HEK293 (cell line): ENCODE results near the gene SLC66A1.

Source experiments
- CTCF ChIA-PET: fragments of 350-600 bp; formaldehyde crosslinking; extraction: SDS; loops from one replicate; lab custom pipeline; 2021; ENCODE audit warnings: antibody characterized with exemption; lab: Yijun Ruan, JAX
- POLR2A ChIA-PET: fragments of 300-600 bp; formaldehyde crosslinking; extraction: SDS; loops from one replicate; lab custom pipeline; 2020; ENCODE audit warnings: antibody characterized with exemption, inconsistent platforms; lab: Yijun Ruan, JAX
- H3K27ac ChIP-seq: fragments of 200-500 bp; sonication (Bioruptor generic); 2 replicates; pipeline ENCODE4 v1.5.1; 2014; ENCODE audit warnings: low read depth, low read length, control low read depth, inconsistent platforms; ENCODE audit errors: extremely low read depth
- H3K36me3 ChIP-seq, 2 experiments: fragments of 200-500 bp in 1 of 2; sonication (Bioruptor generic) in 1 of 2; 1 replicate in 1 of 2; 2 replicates in 1 of 2; pipeline ENCODE4 v1.5.1; 2014 to 2017; ENCODE audit warnings: inconsistent platforms in 2 of 2, low read length in 2 of 2; ENCODE audit not compliant: control insufficient read depth in 2 of 2, insufficient read depth in 1 of 2
- H3K4me1 ChIP-seq: fragments of 200-500 bp; sonication (Bioruptor generic); 2 replicates; pipeline ENCODE4 v1.5.1; 2014; ENCODE audit warnings: mild to moderate bottlenecking, low read length, inconsistent platforms; ENCODE audit not compliant: control insufficient read depth, insufficient read depth
- H3K4me3 ChIP-seq: 2 replicates; pipeline ENCODE4 v1.5.1; 2011; ENCODE audit warnings: low read depth, mild to moderate bottlenecking, control low read depth, low read length, moderate library complexity
- H3K9me3 ChIP-seq: fragments of 200-500 bp; sonication (Bioruptor generic); 2 replicates; pipeline ENCODE4 v1.5.1; 2014; ENCODE audit warnings: low read depth, low read length, inconsistent platforms; ENCODE audit not compliant: control insufficient read depth, insufficient read depth
- PRDM10 ChIP-seq: fragments of 450-650 bp; formaldehyde crosslinking; IDR thresholded peaks from 2 replicates; pipeline ENCODE4 v1.5.1; 2016; ENCODE audit warnings: missing biosample characterization, missing genetic modification characterization
- SCRT2 ChIP-seq: fragments of 450-650 bp; formaldehyde crosslinking; IDR thresholded peaks from 2 replicates; pipeline ENCODE4 v1.5.1; 2016; ENCODE audit warnings: missing biosample characterization, missing genetic modification characterization
- SETDB1 ChIP-seq: IDR thresholded peaks from one replicate; pipeline ENCODE4 v1.6.1; 2017; ENCODE audit warnings: mild to moderate bottlenecking, low read length, moderate library complexity, mixed read lengths; ENCODE audit not compliant: insufficient read length
- TRIM28 ChIP-seq: IDR thresholded peaks from 2 replicates; pipeline ENCODE4 v1.6.1; 2011; ENCODE audit warnings: low read length, control low read depth, borderline replicate concordance
- ZFP69B ChIP-seq: fragments of 450-650 bp; formaldehyde crosslinking; IDR thresholded peaks from 2 replicates; pipeline ENCODE4 v1.5.1; 2016; ENCODE audit warnings: missing biosample characterization, missing genetic modification characterization
- ZNF138 ChIP-seq: fragments of 450-650 bp; formaldehyde crosslinking; IDR thresholded peaks from 2 replicates; pipeline ENCODE4 v1.5.1; 2016; ENCODE audit warnings: missing biosample characterization, missing genetic modification characterization, borderline replicate concordance
- ZNF202 ChIP-seq: fragments of 450-650 bp; formaldehyde crosslinking; IDR thresholded peaks from 2 replicates; pipeline ENCODE4 v1.5.1; 2016; ENCODE audit warnings: missing biosample characterization, missing genetic modification characterization, borderline replicate concordance
- ZNF221 ChIP-seq: fragments of 450-650 bp; formaldehyde crosslinking; IDR thresholded peaks from 2 replicates; pipeline ENCODE4 v1.5.1; 2017; ENCODE audit warnings: missing biosample characterization, missing genetic modification characterization, borderline replicate concordance
- ZNF341 ChIP-seq: fragments of 450-650 bp; formaldehyde crosslinking; IDR thresholded peaks from 2 replicates; pipeline ENCODE4; 2016; ENCODE audit warnings: low read depth, missing biosample characterization, missing genetic modification characterization
- ZNF391 ChIP-seq: fragments of 450-650 bp; formaldehyde crosslinking; IDR thresholded peaks from 2 replicates; pipeline ENCODE4 v1.5.1; 2016; ENCODE audit warnings: low read depth, missing biosample characterization, missing genetic modification characterization, borderline replicate concordance
- ZNF473 ChIP-seq: fragments of 450-650 bp; formaldehyde crosslinking; IDR thresholded peaks from 2 replicates; pipeline ENCODE4 v1.5.1; 2017; ENCODE audit warnings: missing biosample characterization, missing genetic modification characterization
- ZNF530 ChIP-seq: fragments of 450-650 bp; formaldehyde crosslinking; IDR thresholded peaks from 2 replicates; pipeline ENCODE4 v1.5.1; 2016; ENCODE audit warnings: low read depth, missing biosample characterization, missing genetic modification characterization
- ZNF558 ChIP-seq: fragments of 450-650 bp; formaldehyde crosslinking; IDR thresholded peaks from 2 replicates; pipeline ENCODE4 v1.5.1; 2016; ENCODE audit warnings: missing biosample characterization, missing genetic modification characterization
- ZNF600 ChIP-seq: fragments of 450-650 bp; formaldehyde crosslinking; IDR thresholded peaks from 2 replicates; pipeline ENCODE4 v1.5.1; 2016; ENCODE audit warnings: missing biosample characterization, missing genetic modification characterization
- ZNF692 ChIP-seq: fragments of 450-650 bp; formaldehyde crosslinking; IDR thresholded peaks from 2 replicates; pipeline ENCODE4 v1.5.1; 2016; ENCODE audit warnings: missing biosample characterization, missing genetic modification characterization

Gene SLC66A1

GRCh38 chr1:19336543-19336942, 24.4 kb downstream of the SLC66A1 start:
- H3K27ac ChIP-seq = no peak overlapping the region
- peaks cover 0 to 45% of the 10 kb centered on the region in 2 experiments; a peak in 2 of 3 replicates for H3K36me3 ChIP-seq
- H3K4me3 ChIP-seq = no peak overlapping the region
- CTCF ChIA-PET = interaction anchor here (0.9 to 1.0 kb wide), 2 partner anchors 246 to 317 kb away, joined by 3 to 4 read pairs; no protein-coding TSS in a partner anchor
- no peaks in the 10 kb centered on the region for H3K9me3 ChIP-seq
- H3K4me1 ChIP-seq = no peaks in the 10 kb centered on the region
- TF ChIP-seq ZNF341 (tag by site-specific recombination) (no peak), SCRT2 (peak; percentile 82)
- POLR2A ChIA-PET = no interaction called here

- ChIA-PET CTCF (interaction anchor here (0.9 to 1.0 kb wide), 2 partner anchors 245 to 317 kb away, joined by 3 to 4 read pairs; no protein-coding TSS in a partner anchor), POLR2A (no interaction called here)
- Histone ChIP-seq H3K9me3 (no peaks in the 10 kb centered on the region), H3K27ac (no peak overlapping the region), H3K4me1 (no peaks in the 10 kb centered on the region), H3K36me3 (peaks cover 0 to 42% of the 10 kb centered on the region in 2 experiments; a peak in 2 of 3 replicates), H3K4me3 (no peak overlapping the region)
- TF ChIP-seq ZNF558 (tag by site-specific recombination) (no peak), ZNF202 (tag by site-specific recombination) (no peak), ZNF221 (tag by site-specific recombination) (no peak), ZNF138 (tag by site-specific recombination) (no peak), ZNF473 (tag by site-specific recombination) (no peak), ZNF391 (tag by site-specific recombination) (no peak), ZNF530 (tag by site-specific recombination) (no peak)
Observed at GRCh38 chr1:19337289-19337688, 25.2 kb downstream of the SLC66A1 start.

GRCh38 chr1:19338323-19338762, 26.2 kb downstream of the SLC66A1 start:
- CTCF ChIA-PET = no interaction called here
- H3K4me1 ChIP-seq = no peaks in the 10 kb centered on the region
- H3K36me3 ChIP-seq = peaks cover 0 to 42% of the 10 kb centered on the region in 2 experiments; a peak in 2 of 3 replicates
- no peaks in the 10 kb centered on the region for H3K9me3 ChIP-seq
- H3K4me3 ChIP-seq = no peak overlapping the region
- H3K27ac ChIP-seq = no peak overlapping the region
- TF ChIP-seq PRDM10 (no peak), TRIM28 (peak; percentile 85), ZFP69B (tag by site-specific recombination) (0 out of 2 replicates have a peak, but pooled peaks have one; percentile 28), ZNF692 (peak; percentile 38; the same call in 1 of the 2 replicates), ZNF600 (tag by site-specific recombination) (0 out of 2 replicates have a peak, but pooled peaks have one; percentile 22), SETDB1 (no peak)
- TF ChIP-seq, all 188 proteins: peak for 4
- POLR2A ChIA-PET = no interaction called here
